IMR-90 (cell line): ENCODE results near the gene ZNF219. TPM values are rescaled to one million over a fixed set of nuclear protein-coding genes. Genes with fewer than 3 reads are reported as not detected.

ENCODE experiments used
- ATAC-seq: fragments of 200-7000 bp; cut with Tn5 transposase; 2 replicates; pipeline ENCODE4 v1.9.1; 2020; ENCODE audit warnings: low read depth, mild to moderate bottlenecking, moderate library complexity
- BruUV-seq: library from RNA; stranded (reverse); fragments of 400-500 nt; replicated peaks from 2 replicates; lab custom pipeline; 2021; lab: Mats Ljungman, UMichigan
- CTCF ChIA-PET: fragments of 300-600 bp; formaldehyde crosslinking; extraction: SDS; loops from one replicate; lab custom pipeline; 2021; ENCODE audit warnings: antibody characterized with exemption; lab: Yijun Ruan, JAX
- POLR2A ChIA-PET: fragments of 300-600 bp; sonication (Branson Sonifier 250); formaldehyde crosslinking; loops from one replicate; lab custom pipeline; 2022; ENCODE audit warnings: antibody characterized with exemption; ENCODE audit not compliant: unreplicated experiment; lab: Charles Lee
- DNase-seq: peaks from one replicate; pipeline ENCODE4 v3.0.0; 2013
- H2AFZ ChIP-seq: replicated peaks from 2 replicates; pipeline ENCODE3; 2013; ENCODE audit warnings: low read length, mild to moderate bottlenecking; ENCODE audit not compliant: poor library complexity
- H2AK5ac ChIP-seq: 2 replicates; pipeline ENCODE4 v1.6.1; 2013; ENCODE audit warnings: low read depth, low read length, inconsistent platforms
- H2AK9ac ChIP-seq: replicated peaks from 2 replicates; pipeline ENCODE3; 2013; ENCODE audit warnings: mild to moderate bottlenecking, low read depth, low read length, moderate library complexity; ENCODE audit not compliant: poor library complexity
- H2BK120ac ChIP-seq: 2 replicates; pipeline ENCODE4 v1.6.1; 2013; ENCODE audit warnings: low read depth, low read length, inconsistent platforms
- H2BK15ac ChIP-seq: 3 replicates; pipeline ENCODE4 v1.6.1; 2013; ENCODE audit warnings: low read depth, low read length, inconsistent platforms
- H2BK20ac ChIP-seq: 2 replicates; pipeline ENCODE4 v1.6.1; 2013; ENCODE audit warnings: low read depth, mild to moderate bottlenecking, inconsistent platforms, low read length, moderate library complexity
- H2BK5ac ChIP-seq: 2 replicates; pipeline ENCODE4 v1.6.1; 2013; ENCODE audit warnings: mild to moderate bottlenecking, low read depth, low read length, inconsistent platforms; ENCODE audit not compliant: poor library complexity, severe bottlenecking
- H3K14ac ChIP-seq: replicated peaks from 2 replicates; pipeline ENCODE4 v1.6.1; 2013; ENCODE audit warnings: low read depth, low read length, inconsistent platforms
- H3K18ac ChIP-seq: 2 replicates; pipeline ENCODE4 v1.6.1; 2013; ENCODE audit warnings: low read depth, low read length, control low read depth
- H3K23ac ChIP-seq: 2 replicates; pipeline ENCODE4 v1.6.1; 2013; ENCODE audit warnings: low read depth, low read length, inconsistent platforms
- H3K27ac ChIP-seq: 2 replicates; pipeline ENCODE4 v1.5.1; 2013; ENCODE audit warnings: mild to moderate bottlenecking, control low read depth, low read length; ENCODE audit not compliant: insufficient read depth
- H3K27me3 ChIP-seq: 2 replicates; pipeline ENCODE4 v1.6.1; 2013; ENCODE audit warnings: low read length; ENCODE audit not compliant: control insufficient read depth, insufficient read depth
- H3K36me3 ChIP-seq: 2 replicates; pipeline ENCODE4 v1.6.1; 2013; ENCODE audit warnings: low read length, mixed read lengths; ENCODE audit not compliant: control insufficient read depth, insufficient read depth
- H3K4ac ChIP-seq: 2 replicates; pipeline ENCODE4 v1.6.1; 2013; ENCODE audit warnings: low read depth, low read length, inconsistent platforms
- H3K4me1 ChIP-seq: 2 replicates; pipeline ENCODE4 v1.6.1; 2013; ENCODE audit warnings: low read length, mixed read lengths; ENCODE audit not compliant: control insufficient read depth, insufficient read depth
- H3K4me2 ChIP-seq: 2 replicates; pipeline ENCODE4 v1.6.1; 2013; ENCODE audit warnings: low read depth, mild to moderate bottlenecking, control low read depth, low read length, moderate library complexity
- H3K4me3 ChIP-seq: 2 replicates; pipeline ENCODE4 v1.5.1; 2013; ENCODE audit warnings: low read depth, mild to moderate bottlenecking, control low read depth, low read length, moderate library complexity; ENCODE audit not compliant: insufficient read depth
- H3K56ac ChIP-seq: 2 replicates; pipeline ENCODE4 v1.6.1; 2013; ENCODE audit warnings: low read length, inconsistent platforms; ENCODE audit not compliant: insufficient read depth; ENCODE audit errors: extremely low read depth
- H3K79me1 ChIP-seq, 2 experiments: 2 replicates each; pipeline ENCODE4 v1.6.1; 2013; ENCODE audit warnings: low read length in 2 of 2, inconsistent platforms in 1 of 2, low read depth in 1 of 2
- H3K9ac ChIP-seq: 2 replicates; pipeline ENCODE4 v1.6.1; 2013; ENCODE audit warnings: low read depth, low read length, control low read depth
- H3K9me1 ChIP-seq: 2 replicates; pipeline ENCODE4 v1.6.1; 2013; ENCODE audit warnings: low read length, inconsistent platforms; ENCODE audit not compliant: insufficient read depth
- H3K9me3 ChIP-seq: 2 replicates; pipeline ENCODE4 v1.6.1; 2013; ENCODE audit warnings: low read length; ENCODE audit not compliant: control insufficient read depth, insufficient read depth
- H4K20me1 ChIP-seq: 2 replicates; pipeline ENCODE4 v1.6.1; 2013; ENCODE audit warnings: low read length, inconsistent platforms; ENCODE audit not compliant: insufficient read depth
- H4K5ac ChIP-seq: 2 replicates; pipeline ENCODE4 v1.6.1; 2013; ENCODE audit warnings: mild to moderate bottlenecking, low read depth, low read length, control low read depth
- H4K8ac ChIP-seq, 2 experiments: 2 replicates each; pipeline ENCODE4 v1.6.1; 2013; ENCODE audit warnings: low read depth in 2 of 2, low read length in 2 of 2, control low read depth in 1 of 2, inconsistent platforms in 1 of 2
- H4K91ac ChIP-seq: 2 replicates; pipeline ENCODE4 v1.6.1; 2013; ENCODE audit warnings: low read depth, low read length, inconsistent platforms; ENCODE audit not compliant: insufficient read depth
- BHLHE40 ChIP-seq: fragments of 150-350 bp; IDR thresholded peaks from 2 replicates; pipeline ENCODE4 v1.6.1; 2016; ENCODE audit warnings: mild to moderate bottlenecking, low read depth, low read length
- CHD1 ChIP-seq: IDR thresholded peaks from 2 replicates; pipeline ENCODE4 v1.6.1; 2012; ENCODE audit warnings: low read depth, low read length, improper control_type of control experiment
- POLR2A ChIP-seq: IDR thresholded peaks from 2 replicates; pipeline ENCODE4 v1.6.1; 2012; ENCODE audit warnings: mild to moderate bottlenecking, low read depth, low read length
- RCOR1 ChIP-seq: IDR thresholded peaks from 2 replicates; pipeline ENCODE4 v1.6.1; 2012; ENCODE audit warnings: mild to moderate bottlenecking, low read length, improper control_type of control experiment; ENCODE audit not compliant: insufficient replicate concordance
- RFX5 ChIP-seq: IDR thresholded peaks from 2 replicates; pipeline ENCODE4 v1.8.0; 2012; ENCODE audit warnings: low read depth, mild to moderate bottlenecking, low read length, moderate library complexity
- SMC3 ChIP-seq: fragments of 150-350 bp; IDR thresholded peaks from 2 replicates; pipeline ENCODE4 v1.6.1; 2016; ENCODE audit warnings: low read depth, mild to moderate bottlenecking, antibody characterized with exemption, low read length, moderate library complexity
- WGBS, 2 experiments: methylation state at CpG; one replicate each; pipeline versions ENCODE4 v1.1.5 to v1.1.7; 2013; ENCODE audit warnings: missing lambda C conversion rate in 2 of 2; ENCODE audit not compliant: insufficient read length in 1 of 2; ENCODE audit errors: extremely low coverage in 2 of 2; 5-methylcytosine and 5-hydroxymethylcytosine counted together
- dilution Hi-C: fragments of 300-500 bp; cut with HindIII; formaldehyde crosslinking; loops from one replicate; pipeline ENCODE4 v1.14.3; 2018; ENCODE audit warnings: low sequenced_read_pairs; ENCODE audit not compliant: unreplicated experiment
- in situ Hi-C: fragments of 300-500 bp; cut with MboI; formaldehyde crosslinking; loops from 3 replicates; pipeline ENCODE4 v1.14.3; 2019; ENCODE audit warnings: low sequenced_read_pairs, inconsistent platforms, mixed read lengths
- intact Hi-C: fragments of 100-400 bp; cut with micrococcal nuclease; formaldehyde crosslinking; loops from 2 replicates; pipeline ENCODE4 v1.10.0; 2022
- polyA plus RNA-seq, 3 experiments: library from polyadenylated mRNA; depleted of rRNA; stranded (reverse); fragments of >200 nt; gene quantifications; 2 replicates each; pipeline ENCODE4 v1.2.3, GENCODE V29; 2012; ENCODE audit warnings: low replicate concordance in 1 of 3
- total RNA-seq: library from RNA; depleted of rRNA; stranded (reverse); fragments of >200 nt; gene quantifications from 2 replicates; pipeline ENCODE4 v1.2.3, GENCODE V29; 2012

ZNF219 gene
- total and polyA plus RNA-seq, 2 of the 4 experiments (the other 2 are of a cell fraction), result 0.90 to 3.8 TPM

- ChIA-PET CTCF (no interaction called here), POLR2A (no interaction called here)
- H2BK120ac ChIP-seq, result no peak overlapping the region
- H4K20me1 ChIP-seq, result no peaks in the 10 kb centered on the region
- dilution Hi-C loops (no loop called here), in situ Hi-C loops (no loop called here), intact Hi-C loops (no loop called here)
- H2BK20ac ChIP-seq, result no peak overlapping the region
- H4K8ac ChIP-seq, result no peak overlapping the region
- no peak overlapping the region for H3K14ac ChIP-seq
- H2AK9ac ChIP-seq, result no peak overlapping the region
- no peaks in the 10 kb centered on the region for H3K27me3 ChIP-seq
- H4K91ac ChIP-seq, result no peak overlapping the region
- DNase-seq (no peak), ATAC-seq (no peak)
- H3K79me1 ChIP-seq, result no peaks in the 10 kb centered on the region
- no peaks in the 10 kb centered on the region for H3K4me1 ChIP-seq
- no peak overlapping the region for H2AFZ ChIP-seq
- no peak overlapping the region for H3K4ac ChIP-seq
- no peak overlapping the region for H4K5ac ChIP-seq
- H3K23ac ChIP-seq, result no peak overlapping the region
- no peak overlapping the region for H3K4me3 ChIP-seq
- no CpG with 5 or more reads among the region's 1 CpG for WGBS, 2 experiments
- H2BK5ac ChIP-seq, result no peak overlapping the region
- TF ChIP-seq SMC3 (no peak), POLR2A (no peak), CHD1 (no peak), BHLHE40 (no peak), RFX5 (no peak), RCOR1 (no peak)
- no peak overlapping the region for H3K4me2 ChIP-seq
- no peak overlapping the region for H3K56ac ChIP-seq
- H3K18ac ChIP-seq, result no peak overlapping the region
- no peaks in the 10 kb centered on the region for H3K36me3 ChIP-seq
- H3K9me1 ChIP-seq, result no peaks in the 10 kb centered on the region
- no peak overlapping the region for H3K9ac ChIP-seq
- H3K27ac ChIP-seq, result no peak overlapping the region
- BruUV-seq, result no TSS peak
- H2AK5ac ChIP-seq, result no peak overlapping the region
- no peak overlapping the region for H2BK15ac ChIP-seq
- H3K9me3 ChIP-seq, result no peaks in the 10 kb centered on the region
Measured at GRCh38 chr14:21142357-21142756, 43.9 kb upstream of the ZNF219 start.
